ENCODE measurements around the gene SMYD4.
"Not testable (repeated sequence)": the region's sequence is repeated elsewhere in the genome, so short reads cannot be mapped to it uniquely, and the experiment has no call there.

SMYD4 gene

DNA sequence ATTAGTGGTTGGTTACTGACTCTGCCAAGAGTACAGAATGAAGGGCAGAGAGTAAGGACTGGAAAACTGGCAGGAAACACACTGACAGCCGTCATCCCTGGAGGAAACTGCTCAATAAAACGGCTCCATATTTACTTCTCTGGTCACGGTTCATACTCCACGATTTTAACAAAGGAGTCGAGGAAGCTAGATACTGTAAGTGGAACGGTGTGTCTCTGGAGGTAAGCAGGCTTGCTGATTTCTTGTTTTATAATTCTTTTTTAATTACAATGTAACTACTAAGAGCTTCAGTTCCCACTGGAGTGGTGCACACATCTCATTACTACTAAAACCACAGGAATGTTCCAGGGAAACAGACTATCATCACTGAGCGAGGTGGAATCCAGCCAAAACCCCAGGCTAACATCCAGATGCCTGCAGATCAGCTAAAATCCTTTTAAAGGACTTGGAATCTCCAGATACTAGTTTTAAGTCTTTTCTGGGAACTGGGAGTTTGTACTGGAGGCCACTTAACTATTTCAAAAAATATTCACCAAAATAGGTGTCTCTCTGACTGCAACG, 50.1 kb downstream of the SMYD4 start:
- no peak for DNase-seq

DNA sequence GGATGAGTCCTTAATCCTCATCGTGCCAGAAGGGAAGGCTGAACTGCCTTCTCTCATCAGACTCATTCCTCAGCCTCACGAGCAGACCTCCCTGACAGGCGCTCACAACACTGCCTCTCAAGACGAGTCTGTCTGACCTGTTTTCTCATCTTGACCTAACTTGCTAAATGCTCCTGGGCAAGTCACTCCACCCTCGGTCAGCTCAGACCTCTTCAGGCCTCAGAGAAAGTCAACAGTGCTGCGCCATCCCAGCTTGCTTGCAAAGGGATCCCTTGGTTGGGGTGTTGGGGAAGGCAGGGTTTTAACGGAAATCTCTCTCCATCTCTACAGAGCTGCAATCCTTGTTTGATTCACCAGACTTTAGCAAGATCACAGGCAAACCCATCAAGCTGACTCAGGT, 52.8 kb downstream of the SMYD4 start:
- no peak for DNase-seq

DNA sequence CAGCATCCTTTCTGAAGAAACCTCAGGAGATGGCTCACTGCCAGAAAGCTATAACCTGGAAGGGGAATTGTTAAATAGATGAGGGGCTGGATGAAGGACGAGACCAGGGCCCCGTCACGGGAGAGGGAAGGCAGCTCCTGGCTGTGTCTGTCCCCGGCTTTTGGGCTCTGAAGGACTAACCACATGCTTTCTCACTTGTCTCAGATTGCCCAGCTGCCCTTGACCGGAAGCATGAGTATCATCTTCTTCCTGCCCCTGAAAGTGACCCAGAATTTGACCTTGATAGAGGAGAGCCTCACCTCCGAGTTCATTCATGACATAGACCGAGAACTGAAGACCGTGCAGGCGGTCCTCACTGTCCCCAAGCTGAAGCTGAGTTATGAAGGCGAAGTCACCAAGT, 53.4 kb downstream of the SMYD4 start:
- DNase-seq: no peak

DNA sequence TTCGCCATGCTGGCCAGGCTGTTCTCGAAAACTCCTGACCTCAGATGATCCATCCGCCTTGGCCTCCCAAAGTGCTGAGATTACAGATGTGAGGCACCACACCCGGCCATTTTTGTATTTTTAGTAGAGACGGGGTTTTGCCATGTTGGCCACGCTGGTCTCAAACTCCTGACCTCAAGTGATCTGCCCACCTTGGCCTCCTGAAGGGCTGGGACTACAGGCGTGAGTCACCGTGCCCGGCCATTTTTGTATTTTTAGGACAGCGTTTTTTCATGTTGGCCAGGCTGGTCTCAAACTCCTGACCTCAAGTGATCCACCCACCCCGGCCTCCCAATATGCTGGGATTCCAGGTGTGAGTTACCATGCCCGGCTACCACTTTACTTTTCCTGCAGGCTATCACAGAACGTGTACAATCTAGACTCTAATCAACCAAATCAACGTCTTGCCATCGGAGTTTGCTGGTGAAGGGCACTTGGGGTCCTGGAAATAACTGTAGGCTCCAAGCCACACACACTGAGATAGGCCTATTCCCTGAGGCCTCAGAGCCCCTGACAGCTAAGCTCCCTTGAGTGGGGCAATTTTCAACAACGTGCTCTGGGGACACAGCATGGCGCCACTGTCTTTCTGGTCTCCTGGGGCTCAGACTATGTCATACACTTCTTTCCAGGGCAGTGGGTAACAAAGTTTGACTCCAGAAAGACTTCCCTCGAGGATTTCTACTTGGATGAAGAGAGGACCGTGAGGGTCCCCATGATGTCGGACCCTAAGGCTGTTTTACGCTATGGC, 55.1 kb downstream of the SMYD4 start:
- DNase-seq: no peak

DNA sequence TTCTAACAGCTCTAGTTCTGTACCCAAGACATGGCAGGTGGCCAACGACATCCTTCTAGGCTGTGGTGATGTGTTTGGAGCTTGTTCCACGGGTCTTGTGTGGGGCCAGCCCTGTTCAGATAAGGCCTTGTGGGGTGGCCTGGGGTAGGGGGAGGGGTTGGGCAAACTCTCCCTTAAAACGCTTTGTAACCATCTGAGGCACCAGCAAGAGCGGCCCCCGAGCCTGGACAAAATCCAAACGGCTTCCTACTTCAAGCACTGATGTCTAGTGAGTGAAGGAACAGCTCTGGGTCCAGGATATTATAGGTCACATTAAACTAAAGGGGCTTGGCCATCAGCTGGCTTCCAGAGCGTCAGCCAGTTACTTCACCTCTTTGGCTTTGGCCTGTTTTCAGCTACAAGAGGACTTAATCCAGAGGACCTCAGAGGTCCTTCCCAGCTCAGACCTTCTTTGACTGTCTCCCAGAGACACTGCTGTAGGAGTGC, 56.0 kb downstream of the SMYD4 start:
- no peak for DNase-seq

DNA sequence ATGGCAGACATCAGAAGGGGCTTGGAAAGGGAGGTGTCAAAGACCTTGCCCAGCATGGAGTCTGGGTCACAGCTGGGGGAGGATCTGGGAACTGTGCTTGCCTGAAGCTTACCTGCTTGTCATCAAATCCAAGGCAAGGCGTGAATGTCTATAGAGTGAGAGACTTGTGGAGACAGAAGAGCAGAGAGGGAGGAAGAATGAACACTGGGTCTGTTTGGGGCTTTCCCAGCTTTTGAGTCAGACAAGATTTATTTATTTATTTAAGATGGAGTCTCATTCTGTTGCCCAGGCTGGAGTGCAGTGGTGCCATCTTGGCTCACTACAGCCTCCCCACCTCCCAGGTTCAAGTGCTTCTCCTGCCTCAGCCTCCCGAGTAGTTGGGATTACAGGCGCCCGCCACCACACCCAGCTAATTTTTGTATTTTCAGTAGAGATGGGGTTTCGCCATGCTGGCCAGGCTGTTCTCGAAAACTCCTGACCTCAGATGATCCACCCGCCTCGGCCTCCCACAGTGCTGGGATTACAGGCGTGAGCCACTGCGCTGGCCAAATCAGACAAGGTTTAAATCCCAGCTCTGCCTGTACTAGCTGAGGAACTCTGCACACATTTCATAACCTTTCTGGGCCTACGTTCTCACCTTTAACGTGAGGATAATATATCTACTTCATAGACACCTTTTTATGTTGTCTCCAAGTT, 56.6 kb downstream of the SMYD4 start:
- DNase-seq: not testable (repeated sequence)

DNA sequence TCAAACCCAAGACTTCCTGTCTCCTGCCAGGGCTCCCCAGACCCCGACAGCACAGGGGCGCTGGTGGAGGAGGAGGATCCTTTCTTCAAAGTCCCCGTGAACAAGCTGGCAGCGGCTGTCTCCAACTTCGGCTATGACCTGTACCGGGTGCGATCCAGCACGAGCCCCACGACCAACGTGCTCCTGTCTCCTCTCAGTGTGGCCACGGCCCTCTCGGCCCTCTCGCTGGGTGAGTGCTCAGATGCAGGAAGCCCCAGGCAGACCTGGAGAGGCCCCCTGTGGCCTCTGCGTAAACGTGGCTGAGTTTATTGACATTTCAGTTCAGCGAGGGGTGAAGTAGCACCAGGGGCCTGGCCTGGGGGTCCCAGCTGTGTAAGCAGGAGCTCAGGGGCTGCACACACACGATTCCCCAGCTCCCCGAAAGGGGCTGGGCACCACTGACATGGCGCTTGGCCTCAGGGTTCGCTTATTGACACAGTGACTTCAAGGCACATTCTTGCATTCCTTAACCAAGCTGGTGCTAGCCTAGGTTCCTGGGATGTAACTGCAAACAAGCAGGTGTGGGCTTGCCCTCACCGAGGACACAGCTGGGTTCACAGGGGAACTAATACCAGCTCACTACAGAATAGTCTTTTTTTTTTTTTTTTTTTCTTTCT, 59.8 kb downstream of the SMYD4 start:
- no peak for DNase-seq

DNA sequence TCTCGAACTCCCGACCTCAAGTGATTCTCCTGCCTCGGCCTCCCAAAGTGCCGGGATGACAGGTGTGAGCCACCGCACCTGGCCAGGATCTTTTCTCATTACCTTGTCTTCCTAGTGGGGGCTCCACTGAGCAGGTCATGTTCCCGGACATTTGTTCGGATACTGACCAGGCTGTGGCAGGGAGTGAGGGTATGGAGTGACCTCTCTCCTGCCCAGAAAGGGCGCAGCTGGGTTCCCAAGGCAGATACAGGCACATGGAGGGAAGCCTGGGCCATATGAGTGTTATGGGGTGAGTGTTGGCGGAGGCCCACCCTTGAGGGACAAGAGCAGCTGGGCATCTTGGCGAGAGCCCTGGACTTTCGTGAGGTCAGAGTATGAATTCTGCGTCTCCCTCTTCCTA, 62.3 kb downstream of the SMYD4 start:
- DNase-seq: no peak

DNA sequence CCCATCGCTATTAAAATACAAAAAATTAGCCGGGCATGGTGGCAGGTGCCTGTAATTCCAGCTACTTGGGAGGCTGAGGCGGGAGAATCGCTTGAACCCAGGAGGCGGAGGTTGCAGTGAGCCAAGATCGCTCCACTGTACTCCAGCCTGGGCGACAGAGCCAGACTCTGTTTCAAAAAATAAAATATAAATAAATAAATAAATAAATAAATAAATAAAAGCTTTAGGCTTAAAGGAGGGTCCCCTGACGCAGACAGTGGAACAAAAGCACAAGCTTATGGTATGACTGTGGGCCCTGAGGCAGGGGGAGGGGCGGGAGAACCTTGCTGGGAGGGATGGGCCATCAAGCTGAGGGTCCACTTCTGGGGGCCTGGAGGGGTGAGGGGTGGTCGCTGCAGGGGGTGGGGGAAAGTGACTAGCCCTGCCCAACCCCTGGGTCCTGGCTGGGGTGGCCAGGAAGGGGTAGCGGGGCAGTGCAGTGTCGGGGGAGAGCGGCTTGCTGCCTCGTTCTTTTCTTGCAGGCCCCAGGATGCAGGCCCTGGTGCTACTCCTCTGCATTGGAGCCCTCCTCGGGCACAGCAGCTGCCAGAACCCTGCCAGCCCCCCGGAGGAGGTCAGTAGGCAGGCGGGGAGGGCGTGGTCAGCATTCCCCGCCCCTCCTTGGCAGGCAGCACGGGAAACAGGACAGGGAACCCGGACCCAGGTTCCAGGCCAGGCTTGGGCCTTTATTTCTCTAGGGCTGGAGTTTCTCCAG, 63.1 kb downstream of the SMYD4 start:
- DNase-seq: no peak

DNA sequence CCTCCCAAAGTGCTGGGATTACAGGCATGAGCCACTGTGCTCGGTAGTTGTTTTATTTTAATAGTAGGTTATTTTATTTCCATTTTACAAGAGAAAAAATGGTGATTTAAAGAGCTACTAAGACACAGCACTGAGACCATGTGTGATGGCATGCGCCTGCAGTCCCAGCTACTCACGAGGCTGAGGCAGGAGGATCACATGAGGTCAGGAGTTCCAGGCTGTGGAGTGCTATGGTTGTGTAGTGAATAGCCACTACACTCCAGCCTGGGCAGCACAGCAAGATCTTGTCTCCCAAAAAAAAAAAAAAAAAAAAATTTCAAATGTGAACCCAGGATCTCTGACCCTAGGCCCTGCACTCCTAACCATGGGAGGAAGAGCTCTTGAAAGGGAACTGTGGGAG, 64.1 kb downstream of the SMYD4 start:
- no peak for DNase-seq

DNA sequence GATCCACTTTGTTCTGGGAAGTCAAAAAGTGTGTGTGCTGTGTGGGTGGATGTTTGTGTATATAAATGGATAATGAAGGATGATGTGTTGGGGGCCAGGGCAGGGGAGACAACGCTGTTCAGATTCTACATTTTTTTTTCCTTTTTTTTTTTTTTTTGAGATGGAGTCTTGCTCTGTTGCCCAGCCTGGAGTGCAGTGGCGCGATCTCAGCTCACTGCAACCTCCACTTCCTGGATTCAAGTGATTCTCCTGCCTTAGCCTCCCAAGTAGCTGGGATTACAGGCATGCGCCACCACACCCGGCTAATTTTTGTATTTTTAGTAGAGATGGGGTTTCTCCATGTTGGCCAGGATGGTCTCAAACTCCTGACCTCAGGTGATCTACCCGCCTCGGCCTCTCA, 65.0 kb downstream of the SMYD4 start:
- DNase-seq: not testable (repeated sequence)

DNA sequence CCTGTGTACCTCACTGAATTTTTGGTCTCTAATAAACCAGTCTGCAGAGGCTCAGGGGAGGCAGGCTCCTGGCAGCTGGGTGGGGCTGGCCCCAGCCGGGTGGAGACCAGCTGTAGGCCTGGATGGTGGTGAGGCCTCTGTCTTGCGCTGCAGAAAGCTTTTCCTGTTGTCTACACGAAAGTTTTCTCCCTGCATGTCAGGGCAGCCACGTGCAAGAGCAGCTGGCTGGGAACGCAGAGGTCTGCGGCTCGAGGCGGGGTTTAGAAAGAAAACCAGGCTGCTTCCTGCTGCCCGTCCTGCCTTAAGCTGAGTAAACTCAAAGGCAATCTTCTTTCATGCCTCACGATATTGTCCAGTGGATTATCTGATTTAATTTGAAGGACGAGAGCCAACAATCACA, 65.4 kb downstream of the SMYD4 start:
- no peak for DNase-seq

DNA sequence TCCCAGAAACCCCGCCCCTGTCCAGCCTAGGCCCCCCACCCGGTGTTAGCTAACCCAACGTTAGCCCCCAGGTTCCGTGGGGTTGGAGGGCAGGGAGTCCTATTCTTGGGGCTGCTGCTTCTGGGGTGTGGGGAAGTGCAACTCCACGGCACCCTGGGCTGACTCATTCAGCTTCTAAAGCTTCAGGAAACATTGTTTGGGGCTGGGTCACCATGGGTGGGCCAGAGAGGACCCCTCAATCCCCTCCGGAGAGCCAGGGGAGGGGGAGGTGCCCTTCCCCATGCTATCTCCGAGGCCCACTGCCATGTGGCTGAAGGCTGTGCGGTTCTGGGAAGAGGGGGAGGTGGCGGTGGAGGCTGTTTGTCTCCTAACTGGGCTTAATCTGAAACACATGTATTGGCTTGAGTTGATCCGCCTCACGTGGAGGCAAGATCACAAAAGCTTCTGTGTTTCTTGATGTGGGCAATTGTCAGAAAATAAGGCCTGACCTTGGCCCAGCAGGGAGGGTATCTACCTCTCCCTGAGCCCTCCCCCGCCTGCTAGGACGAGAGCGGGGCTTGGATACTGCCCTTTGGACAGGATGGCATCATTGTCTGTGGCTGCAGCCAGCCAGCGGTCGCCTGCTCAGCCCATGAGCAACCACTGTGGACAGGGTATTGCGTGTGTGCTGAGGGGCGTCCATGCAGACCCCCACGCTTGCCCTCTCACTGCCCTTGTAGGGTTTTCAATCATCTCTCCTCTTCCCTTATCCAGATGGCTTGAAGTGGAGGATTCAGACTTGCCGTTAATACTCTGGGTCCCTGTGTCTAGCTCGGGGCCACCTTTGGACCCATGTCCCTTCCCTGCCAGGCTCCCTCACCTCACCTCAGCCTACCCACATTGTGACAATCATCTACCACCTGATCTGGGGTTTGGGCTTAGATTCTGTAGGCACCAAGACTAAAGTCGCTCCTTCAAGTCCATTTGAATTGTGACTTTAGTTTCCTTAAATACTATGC, 66.5 kb downstream of the SMYD4 start:
- DNase-seq: no peak

DNA sequence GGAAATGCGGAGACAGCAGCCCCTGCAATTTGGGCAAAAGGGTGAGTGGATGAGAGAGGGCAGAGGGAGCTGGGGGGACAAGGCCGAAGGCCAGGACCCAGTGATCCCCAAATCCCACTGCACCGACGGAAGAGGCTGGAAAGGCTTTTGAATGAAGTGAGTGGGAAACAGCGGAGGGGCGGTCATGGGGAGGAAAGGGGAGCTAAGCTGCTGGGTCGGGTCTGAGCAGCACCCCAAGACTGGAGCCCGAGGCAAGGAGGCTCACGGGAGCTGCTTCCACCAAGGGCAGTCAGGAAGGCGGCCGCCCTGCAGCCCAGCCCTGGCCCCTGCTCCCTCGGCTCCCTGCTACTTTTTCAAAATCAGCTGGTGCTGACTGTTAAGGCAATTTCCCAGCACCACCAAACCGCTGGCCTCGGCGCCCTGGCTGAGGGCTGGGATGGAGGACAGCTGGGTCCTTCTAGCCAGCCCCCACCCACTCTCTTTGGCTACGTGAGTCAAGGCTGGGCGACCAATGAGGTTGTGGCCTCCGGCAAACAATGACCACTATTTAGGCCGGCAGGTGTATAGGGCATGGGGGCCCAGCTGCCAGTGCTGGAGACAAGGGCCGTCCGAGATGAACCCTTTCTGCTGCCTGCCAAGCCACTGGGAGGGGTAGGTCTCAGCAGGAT, 67.3 kb downstream of the SMYD4 start:
- DNase-seq: no peak

DNA sequence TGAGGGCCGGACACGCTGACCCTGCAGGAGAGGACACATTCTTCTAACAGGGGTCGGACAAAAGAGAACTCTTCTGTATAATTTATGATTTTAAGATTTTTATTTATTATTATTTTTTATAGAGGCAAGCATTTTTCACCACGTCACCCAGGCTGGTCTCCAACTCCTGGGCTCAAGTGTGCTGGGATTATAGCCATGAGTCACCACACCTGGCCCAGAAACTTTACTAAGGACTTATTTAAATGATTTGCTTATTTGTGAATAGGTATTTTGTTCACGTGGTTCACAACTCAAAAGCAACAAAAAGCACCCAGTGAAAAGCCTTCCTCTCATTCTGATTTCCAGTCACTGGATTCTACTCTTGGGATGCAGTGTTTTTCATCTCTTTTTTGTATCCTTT, 70.2 kb downstream of the SMYD4 start:
- DNase-seq: no peak

DNA sequence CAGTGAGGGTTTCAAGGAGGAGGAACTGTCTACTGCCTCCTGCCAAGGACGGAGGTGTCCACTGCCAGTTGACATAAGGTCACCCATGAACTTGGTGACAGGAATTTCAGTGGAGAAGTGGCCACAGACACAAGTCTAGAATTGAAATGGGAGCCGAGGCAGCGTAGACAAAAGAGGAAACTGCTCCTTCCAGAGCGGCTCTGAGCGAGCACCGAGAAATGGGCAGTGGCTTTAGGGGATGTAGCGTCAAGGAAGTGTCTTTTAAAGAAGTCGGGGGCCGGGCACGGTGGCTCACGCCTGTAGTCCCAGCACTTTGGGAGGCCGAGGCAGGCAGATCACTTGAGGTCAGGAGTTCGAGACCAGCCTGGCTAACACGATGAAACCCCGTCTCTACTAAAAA, 70.9 kb downstream of the SMYD4 start:
- no peak for DNase-seq

DNA sequence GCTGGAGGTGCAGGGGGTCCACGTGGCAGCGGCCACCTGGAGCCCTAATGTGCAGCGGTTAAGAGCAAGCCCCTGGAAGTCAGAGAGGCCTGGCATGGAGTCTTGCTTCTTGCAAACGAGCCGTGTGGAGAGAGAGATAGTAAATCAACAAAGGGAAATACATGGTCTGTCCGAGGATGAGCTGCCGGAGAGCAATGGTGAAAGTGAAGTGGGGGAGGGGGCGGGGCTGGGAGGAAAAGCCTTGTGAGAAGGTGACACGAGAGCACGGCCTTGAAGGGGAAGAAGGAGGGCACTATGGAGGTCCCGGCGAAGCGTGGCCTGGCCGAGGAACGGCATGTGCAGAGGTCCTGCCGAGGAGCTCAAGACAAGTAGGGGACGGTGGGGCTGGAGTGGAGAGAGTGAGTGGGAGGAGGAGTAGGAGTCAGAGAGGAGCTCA, 73.9 kb downstream of the SMYD4 start:
- DNase-seq: no peak

DNA sequence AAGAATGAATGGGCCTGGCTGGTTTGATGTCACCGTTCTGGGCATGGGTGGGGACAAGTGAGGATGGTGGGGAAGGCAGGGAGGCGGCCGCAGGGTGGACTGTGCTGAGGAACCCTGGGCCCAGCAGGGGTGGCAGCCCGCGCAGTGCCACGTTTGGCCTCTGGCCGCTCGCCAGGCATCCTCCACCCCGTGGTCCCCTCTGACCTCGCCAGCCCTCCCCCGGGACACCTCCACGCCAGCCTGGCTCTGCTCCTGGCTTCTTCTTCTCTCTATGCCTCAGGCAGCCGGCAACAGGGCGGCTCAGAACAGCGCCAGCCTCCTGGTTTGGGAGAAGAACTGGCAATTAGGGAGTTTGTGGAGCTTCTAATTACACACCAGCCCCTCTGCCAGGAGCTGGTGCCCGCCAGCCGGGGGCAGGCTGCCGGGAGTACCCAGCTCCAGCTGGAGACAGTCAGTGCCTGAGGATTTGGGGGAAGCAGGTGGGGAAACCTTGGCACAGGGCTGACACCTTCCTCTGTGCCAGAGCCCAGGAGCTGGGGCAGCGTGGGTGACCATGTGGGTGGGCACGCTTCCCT, 74.4 kb downstream of the SMYD4 start:
- no peak for DNase-seq

DNA sequence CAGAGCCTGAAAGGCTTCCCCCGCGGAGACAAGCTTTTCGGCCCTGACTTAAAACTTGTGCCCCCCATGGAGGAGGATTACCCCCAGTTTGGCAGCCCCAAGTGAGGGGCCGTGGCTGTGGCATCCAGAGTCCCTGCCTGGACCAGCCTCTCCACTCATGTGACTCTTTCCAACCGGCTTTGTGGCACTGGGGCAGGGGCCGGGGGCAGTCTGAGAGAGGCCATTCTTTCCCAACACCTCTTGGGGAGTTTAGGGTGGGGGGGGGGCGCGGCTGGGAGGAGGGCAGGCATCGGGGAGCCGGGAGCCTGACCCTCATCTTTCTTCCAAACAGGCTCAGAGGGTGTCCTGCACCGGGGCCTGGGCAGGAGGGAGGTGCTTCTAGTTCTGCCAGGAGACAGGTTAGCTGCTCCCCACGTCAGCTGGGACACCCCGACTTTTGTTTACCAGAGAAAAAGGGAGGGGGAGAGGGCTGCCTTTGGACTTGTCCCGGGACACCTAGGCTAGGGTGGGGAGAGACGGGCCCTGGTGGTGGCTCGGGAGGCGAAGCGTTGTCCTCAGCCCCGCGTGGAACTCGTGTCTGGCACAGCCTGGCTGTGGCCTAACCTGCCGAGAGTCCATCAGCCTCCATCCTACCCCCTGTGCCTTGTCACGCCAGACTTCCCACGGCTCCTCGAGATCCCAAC, 75.1 kb downstream of the SMYD4 start:
- DNase-seq: no peak

Measured in cortex of kidney (tissue), 1 donor.